ENCODE results near the gene CCDC187. TPM values are rescaled to one million over a fixed set of nuclear protein-coding genes. Genes with fewer than 3 reads are reported as not detected.
"Not testable (repeated sequence)": the region's sequence is repeated elsewhere in the genome, so short reads cannot be mapped to it uniquely, and the experiment has no call there.

CCDC187 gene
- polyA plus RNA-seq, 1 donor = 2.2 TPM

- no peak for DNase-seq
These were observed 63.9 kb downstream of the CCDC187 start for GRCh38 chr9:136239983-136240330.

GRCh38 chr9:136239135-136239982 is 64.5 kb downstream of the CCDC187 start:
- DNase-seq = no peak

GRCh38 chr9:136238342-136238732 is 65.6 kb downstream of the CCDC187 start:
- no peak for DNase-seq

- no peak for DNase-seq
These were observed 66.2 kb downstream of the CCDC187 start for GRCh38 chr9:136237486-136238341.

- DNase-seq = not testable (repeated sequence)
These were observed 67.2 kb downstream of the CCDC187 start for GRCh38 chr9:136236471-136237410.

GRCh38 chr9:136235709-136236455 is 68.0 kb downstream of the CCDC187 start:
- DNase-seq = no peak

- DNase-seq = no peak
These were observed 68.7 kb downstream of the CCDC187 start for GRCh38 chr9:136235171-136235570.

- DNase-seq = no peak
These were observed 69.3 kb downstream of the CCDC187 start for GRCh38 chr9:136234597-136234996.

- no peak for DNase-seq
These were observed 70.0 kb downstream of the CCDC187 start for GRCh38 chr9:136233868-136234267.

GRCh38 chr9:136233411-136233810 is 70.5 kb downstream of the CCDC187 start:
- DNase-seq = no peak

- DNase-seq = no peak
These were observed 70.9 kb downstream of the CCDC187 start for GRCh38 chr9:136232969-136233368.

GRCh38 chr9:136231478-136232297 is 72.2 kb downstream of the CCDC187 start:
- no peak for DNase-seq

GRCh38 chr9:136230773-136231172 is 73.1 kb downstream of the CCDC187 start:
- DNase-seq = no peak

GRCh38 chr9:136230365-136230764 is 73.5 kb downstream of the CCDC187 start:
- no peak for DNase-seq

- DNase-seq = no peak
These were observed 74.5 kb downstream of the CCDC187 start for GRCh38 chr9:136229096-136230065.

GRCh38 chr9:136228107-136228875 is 75.6 kb downstream of the CCDC187 start:
- DNase-seq = no peak

GRCh38 chr9:136226680-136227407 is 77.0 kb downstream of the CCDC187 start:
- DNase-seq = no peak

Data from left kidney (tissue), 2 donors.